Progenitor cell of endocrine pancreas (in vitro differentiated cells): ENCODE results near the gene DMRTB1. TPM values are rescaled to one million over a fixed set of nuclear protein-coding genes. Genes with fewer than 3 reads are reported as not detected.

ENCODE experiments used
- DNase-seq: peaks from one replicate; pipeline ENCODE4 v3.0.0; 2021; ENCODE audit warnings: low spot score; ENCODE audit not compliant: unreplicated experiment
- H3K27ac Mint-ChIP-seq: 2 replicates; pipeline ENCODE4 v1.8.0; 2021; ENCODE audit warnings: mild to moderate bottlenecking, moderate library complexity, mixed read lengths
- H3K27me3 Mint-ChIP-seq: 2 replicates; pipeline ENCODE4 v1.8.0; 2021; ENCODE audit warnings: mixed read lengths
- H3K36me3 Mint-ChIP-seq: 2 replicates; pipeline ENCODE4 v1.8.0; 2022; ENCODE audit warnings: mixed read lengths; ENCODE audit not compliant: insufficient read depth
- H3K4me1 Mint-ChIP-seq: 2 replicates; pipeline ENCODE4 v1.8.0; 2021; ENCODE audit warnings: low read depth, mixed read lengths
- H3K4me3 Mint-ChIP-seq: 2 replicates; pipeline ENCODE4 v1.8.0; 2021; ENCODE audit warnings: low read depth, mild to moderate bottlenecking, moderate library complexity, mixed read lengths
- H3K9me3 Mint-ChIP-seq: 2 replicates; pipeline ENCODE4 v1.8.0; 2021; ENCODE audit warnings: low read depth, mixed read lengths
- CTCF ChIP-seq: fragments of 200-600 bp; sonication (generic); IDR thresholded peaks from one replicate; pipeline ENCODE4 v1.5.0; 2021; ENCODE audit warnings: antibody characterized with exemption, mild to moderate bottlenecking; ENCODE audit not compliant: unreplicated experiment
- total RNA-seq: library from RNA; stranded (reverse); gene quantifications from 2 replicates; pipeline ENCODE4 v1.2.1, GENCODE V29; 2021

Gene DMRTB1
- total RNA-seq, 1 donor from 2014 or later = not detected

GRCh38 chr1:53511933-53512806, 53.0 kb downstream of the DMRTB1 start:
- no peak for TF ChIP-seq CTCF
- no peak overlapping the region for H3K27ac Mint-ChIP-seq
- H3K27me3 Mint-ChIP-seq = peaks cover 3% of the 10 kb centered on the region
- DNase-seq = no peak
- no peaks in the 10 kb centered on the region for H3K36me3 Mint-ChIP-seq
- H3K4me1 Mint-ChIP-seq = no peaks in the 10 kb centered on the region
- H3K9me3 Mint-ChIP-seq = no peaks in the 10 kb centered on the region
- H3K4me3 Mint-ChIP-seq = no peak overlapping the region

GRCh38 chr1:53512807-53513755, 53.9 kb downstream of the DMRTB1 start:
- Mint-ChIP-seq H3K36me3 (no peaks in the 10 kb centered on the region), H3K4me3 (no peak overlapping the region), H3K27me3 (peaks cover 3% of the 10 kb centered on the region), H3K4me1 (no peaks in the 10 kb centered on the region), H3K27ac (no peak overlapping the region), H3K9me3 (no peaks in the 10 kb centered on the region)
- no peak for TF ChIP-seq CTCF
- DNase-seq = no peak

- no peak overlapping the region for H3K4me3 Mint-ChIP-seq
- no peaks in the 10 kb centered on the region for H3K4me1 Mint-ChIP-seq
- H3K9me3 Mint-ChIP-seq = no peaks in the 10 kb centered on the region
- H3K27me3 Mint-ChIP-seq = peaks cover 7% of the 10 kb centered on the region
- H3K27ac Mint-ChIP-seq = no peak overlapping the region
- TF ChIP-seq CTCF = no peak
- H3K36me3 Mint-ChIP-seq = no peaks in the 10 kb centered on the region
- DNase-seq = no peak
Measured at GRCh38 chr1:53513846-53514245, 54.6 kb downstream of the DMRTB1 start.

- Mint-ChIP-seq H3K27me3 (peaks cover 11% of the 10 kb centered on the region), H3K9me3 (no peaks in the 10 kb centered on the region), H3K36me3 (no peaks in the 10 kb centered on the region), H3K27ac (no peak overlapping the region), H3K4me1 (peaks cover 4% of the 10 kb centered on the region), H3K4me3 (no peak overlapping the region)
- TF ChIP-seq CTCF = no peak
- no peak for DNase-seq
Measured at GRCh38 chr1:53514436-53514835, 55.2 kb downstream of the DMRTB1 start.

GRCh38 chr1:53516181-53516580, 57.0 kb downstream of the DMRTB1 start:
- H3K9me3 Mint-ChIP-seq = no peaks in the 10 kb centered on the region
- no peak overlapping the region for H3K4me3 Mint-ChIP-seq
- H3K36me3 Mint-ChIP-seq = no peaks in the 10 kb centered on the region
- no peak for DNase-seq
- peaks cover 4% of the 10 kb centered on the region for H3K4me1 Mint-ChIP-seq
- H3K27me3 Mint-ChIP-seq = peaks cover 17% of the 10 kb centered on the region
- TF ChIP-seq CTCF = no peak
- no peak overlapping the region for H3K27ac Mint-ChIP-seq
